ENCODE results near the gene EDIL3.
"Not testable (repeated sequence)": the region's sequence is repeated elsewhere in the genome, so short reads cannot be mapped to it uniquely, and the experiment has no call there.

Gene EDIL3

GRCh38 chr5:84303315-84303714 is 81.4 kb downstream of the EDIL3 start:
- Histone ChIP-seq H3K4me2 (ENCODE audit: low read length) (no peak overlapping the region), H2AK5ac (ENCODE audit: low read length) (no peak overlapping the region), H3K4ac (ENCODE audit: low read depth, low read length) (no peak overlapping the region), H2BK120ac (ENCODE audit: low read depth, low read length) (no peak overlapping the region), H3K18ac (ENCODE audit: low read length) (no peak overlapping the region), H4K5ac (ENCODE audit: low read length) (no peak overlapping the region), H3K27ac (ENCODE audit: low read depth, low read length) (no peak overlapping the region), H3K4me1 (ENCODE audit: control insufficient read depth, low read depth, low read length) (no peaks in the 10 kb centered on the region), H3K23ac (ENCODE audit: low read length) (no peak overlapping the region), H3K36me3 (ENCODE audit: control insufficient read depth, insufficient read depth, low read length) (no peaks in the 10 kb centered on the region), H3K56ac (ENCODE audit: low read length) (no peak overlapping the region), H3K79me1 (ENCODE audit: low read length) (no peaks in the 10 kb centered on the region), H3K79me2 (ENCODE audit: control insufficient read depth, insufficient read depth, low read length) (no peaks in the 10 kb centered on the region), H2BK15ac (replicated peaks; ENCODE audit: low read depth) (no peak overlapping the region), H3K9ac (ENCODE audit: low read length) (no peak overlapping the region), H3K27me3 (ENCODE audit: insufficient read depth, low read length, poor library complexity) (no peaks in the 10 kb centered on the region), H3K4me3 (ENCODE audit: low read length) (no peak overlapping the region), H2BK5ac (ENCODE audit: low read length) (no peak overlapping the region), H4K8ac (ENCODE audit: low read depth, low read length) (no peak overlapping the region)
- no CpG with 5 or more reads among the region's 3 CpGs for WGBS (ENCODE audit: extremely low coverage, insufficient coverage, low lambda C conversion rate)
- DNase-seq = no peak

- Histone ChIP-seq H3K4ac (ENCODE audit: low read depth, low read length) (no peak overlapping the region), H3K4me3 (ENCODE audit: low read length) (no peak overlapping the region), H3K27me3 (ENCODE audit: insufficient read depth, low read length, poor library complexity) (no peaks in the 10 kb centered on the region), H2BK15ac (replicated peaks; ENCODE audit: low read depth) (no peak overlapping the region), H2BK120ac (ENCODE audit: low read depth, low read length) (no peak overlapping the region), H2BK5ac (ENCODE audit: low read length) (no peak overlapping the region), H4K5ac (ENCODE audit: low read length) (no peak overlapping the region), H2AK5ac (ENCODE audit: low read length) (no peak overlapping the region), H3K4me1 (ENCODE audit: control insufficient read depth, low read depth, low read length) (no peaks in the 10 kb centered on the region), H3K79me2 (ENCODE audit: control insufficient read depth, insufficient read depth, low read length) (no peaks in the 10 kb centered on the region), H3K27ac (ENCODE audit: low read depth, low read length) (no peak overlapping the region), H3K23ac (ENCODE audit: low read length) (no peak overlapping the region), H3K56ac (ENCODE audit: low read length) (no peak overlapping the region), H3K4me2 (ENCODE audit: low read length) (no peak overlapping the region), H3K9ac (ENCODE audit: low read length) (no peak overlapping the region), H3K79me1 (ENCODE audit: low read length) (no peaks in the 10 kb centered on the region), H4K8ac (ENCODE audit: low read depth, low read length) (no peak overlapping the region), H3K18ac (ENCODE audit: low read length) (no peak overlapping the region), H3K36me3 (ENCODE audit: control insufficient read depth, insufficient read depth, low read length) (no peaks in the 10 kb centered on the region)
- no peak for DNase-seq
- WGBS (ENCODE audit: extremely low coverage, insufficient coverage, low lambda C conversion rate) = no CpG with 5 or more reads among the region's 1 CpG
Measured at GRCh38 chr5:84301535-84301934, 83.1 kb downstream of the EDIL3 start.

- H3K23ac ChIP-seq (ENCODE audit: low read length) = no peak overlapping the region
- no peak overlapping the region for H2BK15ac ChIP-seq (replicated peaks; ENCODE audit: low read depth)
- H3K18ac ChIP-seq (ENCODE audit: low read length) = no peak overlapping the region
- H3K4me1 ChIP-seq (ENCODE audit: control insufficient read depth, low read depth, low read length) = no peaks in the 10 kb centered on the region
- H3K79me2 ChIP-seq (ENCODE audit: control insufficient read depth, insufficient read depth, low read length) = no peaks in the 10 kb centered on the region
- no peak overlapping the region for H3K4me3 ChIP-seq (ENCODE audit: low read length)
- no peaks in the 10 kb centered on the region for H3K79me1 ChIP-seq (ENCODE audit: low read length)
- H2BK5ac ChIP-seq (ENCODE audit: low read length) = no peak overlapping the region
- H2BK120ac ChIP-seq (ENCODE audit: low read depth, low read length) = no peak overlapping the region
- no peak overlapping the region for H3K9ac ChIP-seq (ENCODE audit: low read length)
- no peak overlapping the region for H3K4me2 ChIP-seq (ENCODE audit: low read length)
- WGBS (ENCODE audit: extremely low coverage, insufficient coverage, low lambda C conversion rate) = no CpG with 5 or more reads among the region's 1 CpG
- H3K27me3 ChIP-seq (ENCODE audit: insufficient read depth, low read length, poor library complexity) = no peaks in the 10 kb centered on the region
- H3K27ac ChIP-seq (ENCODE audit: low read depth, low read length) = no peak overlapping the region
- peak; percentile 51 for DNase-seq
- H4K5ac ChIP-seq (ENCODE audit: low read length) = no peak overlapping the region
- no peak overlapping the region for H3K4ac ChIP-seq (ENCODE audit: low read depth, low read length)
- H3K36me3 ChIP-seq (ENCODE audit: control insufficient read depth, insufficient read depth, low read length) = no peaks in the 10 kb centered on the region
- H2AK5ac ChIP-seq (ENCODE audit: low read length) = no peak overlapping the region
- H4K8ac ChIP-seq (ENCODE audit: low read depth, low read length) = no peak overlapping the region
- no peak overlapping the region for H3K56ac ChIP-seq (ENCODE audit: low read length)
Measured at GRCh38 chr5:84299959-84300358, 84.7 kb downstream of the EDIL3 start.

- Histone ChIP-seq H4K5ac (ENCODE audit: low read length) (no peak overlapping the region), H3K79me1 (ENCODE audit: low read length) (no peaks in the 10 kb centered on the region), H3K56ac (ENCODE audit: low read length) (no peak overlapping the region)
Measured at GRCh38 chr5:84298628-84299027, 86.1 kb downstream of the EDIL3 start.

GRCh38 chr5:84297641-84298040 is 87.0 kb downstream of the EDIL3 start:
- DNase-seq; H2BK15ac ChIP-seq (replicated peaks; ENCODE audit: low read depth); H4K8ac ChIP-seq (ENCODE audit: low read depth, low read length); H3K36me3 ChIP-seq (ENCODE audit: control insufficient read depth, insufficient read depth, low read length); H3K27me3 ChIP-seq (ENCODE audit: insufficient read depth, low read length, poor library complexity); H3K79me1 ChIP-seq (ENCODE audit: low read length); H3K56ac ChIP-seq (ENCODE audit: low read length); H3K79me2 ChIP-seq (ENCODE audit: control insufficient read depth, insufficient read depth, low read length); H3K23ac ChIP-seq (ENCODE audit: low read length); H2BK120ac ChIP-seq (ENCODE audit: low read depth, low read length); H3K18ac ChIP-seq (ENCODE audit: low read length); H2AK5ac ChIP-seq (ENCODE audit: low read length); H2BK5ac ChIP-seq (ENCODE audit: low read length); H3K4me3 ChIP-seq (ENCODE audit: low read length); H4K5ac ChIP-seq (ENCODE audit: low read length); H3K9ac ChIP-seq (ENCODE audit: low read length); H3K4me2 ChIP-seq (ENCODE audit: low read length); H3K27ac ChIP-seq (ENCODE audit: low read depth, low read length); H3K4me1 ChIP-seq (ENCODE audit: control insufficient read depth, low read depth, low read length); H3K4ac ChIP-seq (ENCODE audit: low read depth, low read length): not testable (repeated sequence)
- no CpG with 5 or more reads among the region's 4 CpGs for WGBS (ENCODE audit: extremely low coverage, insufficient coverage, low lambda C conversion rate)

More at GRCh38 chr5:84298628-84299027, 86.1 kb downstream of the EDIL3 start:
- no peak overlapping the region for H2AK5ac ChIP-seq (ENCODE audit: low read length)
- no peak overlapping the region for H3K23ac ChIP-seq (ENCODE audit: low read length)
- no peak overlapping the region for H3K27ac ChIP-seq (ENCODE audit: low read depth, low read length)
- H2BK120ac ChIP-seq (ENCODE audit: low read depth, low read length) = no peak overlapping the region
- no peaks in the 10 kb centered on the region for H3K4me1 ChIP-seq (ENCODE audit: control insufficient read depth, low read depth, low read length)
- H3K18ac ChIP-seq (ENCODE audit: low read length) = no peak overlapping the region
- H4K8ac ChIP-seq (ENCODE audit: low read depth, low read length) = no peak overlapping the region
- H2BK5ac ChIP-seq (ENCODE audit: low read length) = no peak overlapping the region
- no peaks in the 10 kb centered on the region for H3K36me3 ChIP-seq (ENCODE audit: control insufficient read depth, insufficient read depth, low read length)
- H2BK15ac ChIP-seq (replicated peaks; ENCODE audit: low read depth) = no peak overlapping the region
- H3K9ac ChIP-seq (ENCODE audit: low read length) = no peak overlapping the region
- no peak overlapping the region for H3K4me2 ChIP-seq (ENCODE audit: low read length)
- WGBS (ENCODE audit: extremely low coverage, insufficient coverage, low lambda C conversion rate) = no CpG with 5 or more reads among the region's 4 CpGs
- H3K79me2 ChIP-seq (ENCODE audit: control insufficient read depth, insufficient read depth, low read length) = no peaks in the 10 kb centered on the region
- no peak overlapping the region for H3K4ac ChIP-seq (ENCODE audit: low read depth, low read length)
- H3K4me3 ChIP-seq (ENCODE audit: low read length) = no peak overlapping the region
- no peaks in the 10 kb centered on the region for H3K27me3 ChIP-seq (ENCODE audit: insufficient read depth, low read length, poor library complexity)
- no peak for DNase-seq

- H3K27me3 ChIP-seq (ENCODE audit: insufficient read depth, low read length, poor library complexity) = no peaks in the 10 kb centered on the region
- H3K9ac ChIP-seq (ENCODE audit: low read length) = no peak overlapping the region
- H3K56ac ChIP-seq (ENCODE audit: low read length) = no peak overlapping the region
- no peak overlapping the region for H4K8ac ChIP-seq (ENCODE audit: low read depth, low read length)
- H3K27ac ChIP-seq (ENCODE audit: low read depth, low read length) = no peak overlapping the region
- WGBS (ENCODE audit: extremely low coverage, insufficient coverage, low lambda C conversion rate) = no CpG with 5 or more reads among the region's 14 CpGs
- H2AK5ac ChIP-seq (ENCODE audit: low read length) = no peak overlapping the region
- H3K36me3 ChIP-seq (ENCODE audit: control insufficient read depth, insufficient read depth, low read length) = no peaks in the 10 kb centered on the region
- no peaks in the 10 kb centered on the region for H3K79me2 ChIP-seq (ENCODE audit: control insufficient read depth, insufficient read depth, low read length)
- no peak overlapping the region for H2BK5ac ChIP-seq (ENCODE audit: low read length)
- H3K4me1 ChIP-seq (ENCODE audit: control insufficient read depth, low read depth, low read length) = no peaks in the 10 kb centered on the region
- H2BK15ac ChIP-seq (replicated peaks; ENCODE audit: low read depth) = no peak overlapping the region
- no peak overlapping the region for H3K18ac ChIP-seq (ENCODE audit: low read length)
- H4K5ac ChIP-seq (ENCODE audit: low read length) = no peak overlapping the region
- DNase-seq = no peak
- H3K79me1 ChIP-seq (ENCODE audit: low read length) = no peaks in the 10 kb centered on the region
- no peak overlapping the region for H3K4ac ChIP-seq (ENCODE audit: low read depth, low read length)
- H3K4me2 ChIP-seq (ENCODE audit: low read length) = no peak overlapping the region
- H2BK120ac ChIP-seq (ENCODE audit: low read depth, low read length) = no peak overlapping the region
- no peak overlapping the region for H3K23ac ChIP-seq (ENCODE audit: low read length)
- H3K4me3 ChIP-seq (ENCODE audit: low read length) = no peak overlapping the region
Measured at GRCh38 chr5:84292788-84293653, 91.7 kb downstream of the EDIL3 start.

Measured in mesendoderm (in vitro differentiated cells).